Liver (tissue), 3 donors: ENCODE measurements around the gene SULT2A1.

Source experiments
- TAF1 ChIP-seq: conservative IDR thresholded peaks from 2 replicates; pipeline ENCODE4 v1.6.1; 2016; ENCODE audit warnings: antibody characterized with exemption, mild to moderate bottlenecking
- TF ChIP-seq, protein P1 (sequence below): fragments of 150-350 bp; IDR thresholded peaks from 2 replicates; pipeline ENCODE4 v1.5.1; 2017; ENCODE audit warnings: improper control_type of control experiment, low read depth, low read length; ENCODE audit not compliant: missing input control
- TF ChIP-seq, protein P2 (sequence below): IDR thresholded peaks from 2 replicates; pipeline ENCODE4 v1.6.1; 2016; ENCODE audit warnings: antibody characterized with exemption, mild to moderate bottlenecking
- donor health status: healthy.
- donor health status: healthy.

DNA sequence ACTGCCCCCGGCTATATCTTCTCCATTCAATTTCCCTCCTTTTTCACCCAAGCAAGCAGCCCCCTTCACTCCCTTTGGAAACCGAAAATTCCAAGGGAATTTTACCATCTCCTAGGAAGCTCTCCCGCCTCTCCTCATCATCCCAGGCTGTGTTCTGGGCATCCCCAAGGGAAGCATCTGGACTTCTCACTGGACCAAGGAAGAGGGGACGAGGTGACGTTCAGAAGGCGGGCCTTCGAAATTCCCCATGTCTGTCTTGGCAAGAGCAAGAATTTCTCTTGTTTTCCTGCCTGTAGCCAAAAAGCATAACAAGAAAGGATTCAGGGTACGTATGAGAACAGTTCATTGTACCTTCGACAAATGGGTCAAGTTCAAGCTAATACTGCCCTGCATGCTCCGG lies 20.9 kb downstream of the SULT2A1 start:
- TF ChIP-seq, protein P1, sequence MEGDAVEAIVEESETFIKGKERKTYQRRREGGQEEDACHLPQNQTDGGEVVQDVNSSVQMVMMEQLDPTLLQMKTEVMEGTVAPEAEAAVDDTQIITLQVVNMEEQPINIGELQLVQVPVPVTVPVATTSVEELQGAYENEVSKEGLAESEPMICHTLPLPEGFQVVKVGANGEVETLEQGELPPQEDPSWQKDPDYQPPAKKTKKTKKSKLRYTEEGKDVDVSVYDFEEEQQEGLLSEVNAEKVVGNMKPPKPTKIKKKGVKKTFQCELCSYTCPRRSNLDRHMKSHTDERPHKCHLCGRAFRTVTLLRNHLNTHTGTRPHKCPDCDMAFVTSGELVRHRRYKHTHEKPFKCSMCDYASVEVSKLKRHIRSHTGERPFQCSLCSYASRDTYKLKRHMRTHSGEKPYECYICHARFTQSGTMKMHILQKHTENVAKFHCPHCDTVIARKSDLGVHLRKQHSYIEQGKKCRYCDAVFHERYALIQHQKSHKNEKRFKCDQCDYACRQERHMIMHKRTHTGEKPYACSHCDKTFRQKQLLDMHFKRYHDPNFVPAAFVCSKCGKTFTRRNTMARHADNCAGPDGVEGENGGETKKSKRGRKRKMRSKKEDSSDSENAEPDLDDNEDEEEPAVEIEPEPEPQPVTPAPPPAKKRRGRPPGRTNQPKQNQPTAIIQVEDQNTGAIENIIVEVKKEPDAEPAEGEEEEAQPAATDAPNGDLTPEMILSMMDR = no peak
- TF ChIP-seq, protein P2, sequence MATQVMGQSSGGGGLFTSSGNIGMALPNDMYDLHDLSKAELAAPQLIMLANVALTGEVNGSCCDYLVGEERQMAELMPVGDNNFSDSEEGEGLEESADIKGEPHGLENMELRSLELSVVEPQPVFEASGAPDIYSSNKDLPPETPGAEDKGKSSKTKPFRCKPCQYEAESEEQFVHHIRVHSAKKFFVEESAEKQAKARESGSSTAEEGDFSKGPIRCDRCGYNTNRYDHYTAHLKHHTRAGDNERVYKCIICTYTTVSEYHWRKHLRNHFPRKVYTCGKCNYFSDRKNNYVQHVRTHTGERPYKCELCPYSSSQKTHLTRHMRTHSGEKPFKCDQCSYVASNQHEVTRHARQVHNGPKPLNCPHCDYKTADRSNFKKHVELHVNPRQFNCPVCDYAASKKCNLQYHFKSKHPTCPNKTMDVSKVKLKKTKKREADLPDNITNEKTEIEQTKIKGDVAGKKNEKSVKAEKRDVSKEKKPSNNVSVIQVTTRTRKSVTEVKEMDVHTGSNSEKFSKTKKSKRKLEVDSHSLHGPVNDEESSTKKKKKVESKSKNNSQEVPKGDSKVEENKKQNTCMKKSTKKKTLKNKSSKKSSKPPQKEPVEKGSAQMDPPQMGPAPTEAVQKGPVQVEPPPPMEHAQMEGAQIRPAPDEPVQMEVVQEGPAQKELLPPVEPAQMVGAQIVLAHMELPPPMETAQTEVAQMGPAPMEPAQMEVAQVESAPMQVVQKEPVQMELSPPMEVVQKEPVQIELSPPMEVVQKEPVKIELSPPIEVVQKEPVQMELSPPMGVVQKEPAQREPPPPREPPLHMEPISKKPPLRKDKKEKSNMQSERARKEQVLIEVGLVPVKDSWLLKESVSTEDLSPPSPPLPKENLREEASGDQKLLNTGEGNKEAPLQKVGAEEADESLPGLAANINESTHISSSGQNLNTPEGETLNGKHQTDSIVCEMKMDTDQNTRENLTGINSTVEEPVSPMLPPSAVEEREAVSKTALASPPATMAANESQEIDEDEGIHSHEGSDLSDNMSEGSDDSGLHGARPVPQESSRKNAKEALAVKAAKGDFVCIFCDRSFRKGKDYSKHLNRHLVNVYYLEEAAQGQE = no peak
- TF ChIP-seq TAF1 = no peak
